Keratinocyte (primary cell): ENCODE data around the gene KSR2. TPM values are rescaled to one million over a fixed set of nuclear protein-coding genes. Genes with fewer than 3 reads are reported as not detected.
A peak's percentile ranks its signal among the peaks of the same experiment; 100 is the strongest.

Source experiments
- DNase-seq: peaks from one replicate; pipeline ENCODE4 v3.0.0-alpha.2; 2011; ENCODE audit warnings: low read depth, missing footprints, low spot score
- FAIRE-seq: peaks from 2 replicates; lab custom pipeline; 2011; peaks lifted over from hg19 to GRCh38; lab: Jason Lieb, UNC
- H2AFZ ChIP-seq: 2 replicates; pipeline ENCODE4 v1.6.0; 2012; ENCODE audit warnings: low read length, control low read depth, inconsistent platforms; ENCODE audit not compliant: control insufficient read depth
- H3K27ac ChIP-seq: 2 replicates; pipeline ENCODE4 v1.5.1; 2011; ENCODE audit warnings: low read length; ENCODE audit not compliant: control insufficient read depth, insufficient read depth
- H3K27me3 ChIP-seq: 3 replicates; pipeline ENCODE4 v1.6.0; 2011; ENCODE audit warnings: low read length; ENCODE audit not compliant: control insufficient read depth, insufficient read depth; ENCODE audit errors: extremely low read depth
- H3K36me3 ChIP-seq, 2 experiments: 2 replicates in 1 of 2; 3 replicates in 1 of 2; pipeline ENCODE4 v1.5.1; 2011; ENCODE audit warnings: low read length in 2 of 2, mild to moderate bottlenecking in 1 of 2; ENCODE audit not compliant: control insufficient read depth in 2 of 2, insufficient read depth in 2 of 2; ENCODE audit errors: extremely low read depth in 1 of 2
- H3K4me1 ChIP-seq: 3 replicates; pipeline ENCODE4 v1.5.1; 2011; ENCODE audit warnings: low read length; ENCODE audit not compliant: control insufficient read depth, insufficient read depth; ENCODE audit errors: extremely low read depth
- H3K4me2 ChIP-seq: 3 replicates; pipeline ENCODE4 v1.6.0; 2011; ENCODE audit warnings: low read depth, low read length; ENCODE audit not compliant: control insufficient read depth, insufficient read depth; ENCODE audit errors: extremely low read depth
- H3K4me3 ChIP-seq, 3 experiments: fragments of 200-600 bp in 1 of 3; sonication (generic) in 1 of 3; 2 replicates in 2 of 3; 3 replicates in 1 of 3; pipeline ENCODE4 v1.5.1; 2011 to 2016; ENCODE audit warnings: low read length in 3 of 3, mild to moderate bottlenecking in 3 of 3, control low read depth in 2 of 3, inconsistent platforms in 1 of 3, low read depth in 1 of 3, mixed read lengths in 1 of 3, mixed run types in 1 of 3, moderate library complexity in 1 of 3; ENCODE audit not compliant: control insufficient read depth in 2 of 3, insufficient read depth in 2 of 3; ENCODE audit errors: extremely low read depth in 1 of 3
- H3K79me2 ChIP-seq: 2 replicates; pipeline ENCODE4 v1.6.0; 2012; ENCODE audit warnings: low read length; ENCODE audit not compliant: control insufficient read depth, insufficient read depth
- H3K9ac ChIP-seq: 3 replicates; pipeline ENCODE4 v1.6.0; 2011; ENCODE audit warnings: low read length; ENCODE audit not compliant: control insufficient read depth, insufficient read depth; ENCODE audit errors: extremely low read depth
- H3K9me1 ChIP-seq: 3 replicates; pipeline ENCODE4 v1.6.0; 2011; ENCODE audit warnings: low read length; ENCODE audit not compliant: control insufficient read depth, insufficient read depth; ENCODE audit errors: extremely low read depth
- H3K9me3 ChIP-seq: 2 replicates; pipeline ENCODE4 v1.5.1; 2012; ENCODE audit warnings: low read depth, low read length; ENCODE audit not compliant: control insufficient read depth
- H4K20me1 ChIP-seq: 3 replicates; pipeline ENCODE4 v1.6.0; 2011; ENCODE audit warnings: low read length; ENCODE audit not compliant: control insufficient read depth, insufficient read depth; ENCODE audit errors: extremely low read depth
- EZH2 ChIP-seq: IDR thresholded peaks from one replicate; pipeline ENCODE4 v1.6.1; 2012; ENCODE audit warnings: inconsistent platforms, mild to moderate bottlenecking, low read length, moderate library complexity
- dilution Hi-C: fragments of 300-500 bp; cut with MboI; formaldehyde crosslinking; loops from one replicate; pipeline ENCODE4 v1.7.0; 2020; ENCODE audit warnings: low sequenced_read_pairs; ENCODE audit not compliant: extremely low pct_ligation_motif_present
- polyA plus RNA-seq, 5 experiments: library from polyadenylated mRNA; depleted of rRNA in 3 of 5; stranded (reverse) in 3 of 5; stranded (forward) in 1 of 5; unstranded in 1 of 5; fragments of >200 nt; gene quantifications; 1 replicate in 1 of 5; 2 replicates in 3 of 5; 3 replicates in 1 of 5; pipeline versions ENCODE4 v1.2.1 to v1.2.3, GENCODE V29; 2011 to 2012; ENCODE audit warnings: missing spikeins in 2 of 5, low read depth in 1 of 5, low replicate concordance in 1 of 5
- TF ChIP-seq, protein P1 (sequence below), 3 experiments: IDR thresholded peaks in 1 of 3; conservative IDR thresholded peaks in 1 of 3; optimal IDR thresholded peaks in 1 of 3; 2 replicates in 2 of 3; 3 replicates in 1 of 3; pipeline versions ENCODE3 to v1.5.1; 2011; ENCODE audit warnings: low read length in 3 of 3, mild to moderate bottlenecking in 3 of 3, moderate library complexity in 2 of 3, control low read depth in 1 of 3, inconsistent platforms in 1 of 3; ENCODE audit not compliant: insufficient read depth in 2 of 3; ENCODE audit errors: extremely low read depth in 1 of 3

KSR2 gene
- polyA plus RNA-seq, 1 donor (not counting 4 experiments of a cell fraction or from before 2014, with no cell fraction given): 0.01 TPM

DNA sequence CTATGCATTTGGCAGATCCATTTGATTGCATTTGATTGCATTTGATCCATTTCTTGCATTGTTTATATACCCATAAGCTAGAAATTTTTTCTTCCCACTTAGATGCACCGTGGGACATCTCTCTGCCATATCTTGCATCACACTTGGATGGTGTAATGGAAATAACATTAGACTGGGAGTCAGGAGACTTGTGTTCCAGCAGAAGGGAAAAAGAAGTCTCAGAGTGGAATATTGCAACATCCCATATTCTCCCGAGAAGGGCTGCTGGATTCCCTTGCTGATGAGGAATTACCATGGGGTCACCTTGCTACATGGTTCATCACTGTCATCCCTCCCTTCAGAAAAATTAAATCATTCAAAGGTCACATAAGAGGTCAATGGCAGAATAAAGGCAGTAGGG is 78.1 kb downstream of the KSR2 start:
- Histone ChIP-seq H3K9me3 (no peaks in the 10 kb centered on the region), H3K9me1 (no peaks in the 10 kb centered on the region), H3K4me2 (no peak overlapping the region), H3K4me1 (no peaks in the 10 kb centered on the region), H3K27me3 (no peaks in the 10 kb centered on the region), H2AFZ (no peak overlapping the region), H3K9ac (no peak overlapping the region), H4K20me1 (no peaks in the 10 kb centered on the region), H3K79me2 (no peaks in the 10 kb centered on the region), H3K27ac (no peak overlapping the region), H3K4me3 (no peak overlapping the region), H3K36me3 (no peaks in the 10 kb centered on the region)
- TF ChIP-seq EZH2: no peak
- TF ChIP-seq, protein P1, sequence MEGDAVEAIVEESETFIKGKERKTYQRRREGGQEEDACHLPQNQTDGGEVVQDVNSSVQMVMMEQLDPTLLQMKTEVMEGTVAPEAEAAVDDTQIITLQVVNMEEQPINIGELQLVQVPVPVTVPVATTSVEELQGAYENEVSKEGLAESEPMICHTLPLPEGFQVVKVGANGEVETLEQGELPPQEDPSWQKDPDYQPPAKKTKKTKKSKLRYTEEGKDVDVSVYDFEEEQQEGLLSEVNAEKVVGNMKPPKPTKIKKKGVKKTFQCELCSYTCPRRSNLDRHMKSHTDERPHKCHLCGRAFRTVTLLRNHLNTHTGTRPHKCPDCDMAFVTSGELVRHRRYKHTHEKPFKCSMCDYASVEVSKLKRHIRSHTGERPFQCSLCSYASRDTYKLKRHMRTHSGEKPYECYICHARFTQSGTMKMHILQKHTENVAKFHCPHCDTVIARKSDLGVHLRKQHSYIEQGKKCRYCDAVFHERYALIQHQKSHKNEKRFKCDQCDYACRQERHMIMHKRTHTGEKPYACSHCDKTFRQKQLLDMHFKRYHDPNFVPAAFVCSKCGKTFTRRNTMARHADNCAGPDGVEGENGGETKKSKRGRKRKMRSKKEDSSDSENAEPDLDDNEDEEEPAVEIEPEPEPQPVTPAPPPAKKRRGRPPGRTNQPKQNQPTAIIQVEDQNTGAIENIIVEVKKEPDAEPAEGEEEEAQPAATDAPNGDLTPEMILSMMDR (optimal IDR thresholded peaks at IDR 0.05 in 1 of 3, IDR thresholded peaks at IDR 0.05 in 1 of 3, conservative IDR thresholded peaks at IDR 0.05 in 1 of 3; ENCODE audit: extremely low read depth in 1 of 3, insufficient read depth in 2 of 3, low read length in 3 of 3): no peak
- FAIRE-seq: no peak
- dilution Hi-C loops: no loop called here
- no peak for DNase-seq

DNA sequence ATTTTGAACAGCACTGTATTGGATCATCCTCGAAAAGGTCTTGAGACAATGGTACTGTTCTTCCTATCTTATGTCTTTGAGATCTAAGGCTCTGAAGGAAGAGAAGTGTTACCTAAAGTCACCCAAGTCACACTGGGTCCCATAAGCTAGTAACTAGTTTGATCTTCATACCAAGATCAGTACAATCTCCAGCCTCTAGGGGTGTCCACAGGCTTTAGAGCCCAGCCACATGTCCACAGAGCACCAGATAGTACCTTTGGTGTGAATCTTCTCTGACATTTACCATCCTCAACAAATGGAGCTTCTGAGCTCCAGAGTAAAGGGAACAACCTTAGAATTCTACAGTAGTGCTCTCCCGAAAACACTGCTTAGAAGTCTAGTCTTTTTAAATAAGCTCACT is 78.7 kb downstream of the KSR2 start:
- Histone ChIP-seq H3K79me2 (no peaks in the 10 kb centered on the region), H3K9me1 (no peaks in the 10 kb centered on the region), H3K9me3 (no peaks in the 10 kb centered on the region), H4K20me1 (no peaks in the 10 kb centered on the region), H3K4me2 (no peak overlapping the region), H3K9ac (no peak overlapping the region), H3K4me3 (no peak overlapping the region), H3K36me3 (no peaks in the 10 kb centered on the region), H3K4me1 (no peaks in the 10 kb centered on the region), H2AFZ (no peak overlapping the region), H3K27me3 (no peaks in the 10 kb centered on the region), H3K27ac (no peak overlapping the region)
- TF ChIP-seq, protein P1 (optimal IDR thresholded peaks at IDR 0.05 in 1 of 3, IDR thresholded peaks at IDR 0.05 in 1 of 3, conservative IDR thresholded peaks at IDR 0.05 in 1 of 3; ENCODE audit: extremely low read depth in 1 of 3, insufficient read depth in 2 of 3, low read length in 3 of 3): peak; percentile 22 to 31 (median 26)
- no peak for TF ChIP-seq EZH2
- no peak for FAIRE-seq
- dilution Hi-C loops: no loop called here
- no peak for DNase-seq
